GM23338 (cell line): ENCODE measurements around the gene TBC1D19. TPM values are rescaled to one million over a fixed set of nuclear protein-coding genes. Genes with fewer than 3 reads are reported as not detected.

Experiments used
- ATAC-seq: fragments of 200-7000 bp; cut with Tn5 transposase; 3 replicates; pipeline ENCODE4 v1.9.1; 2020
- DNase-seq: peaks from one replicate; pipeline ENCODE4 v3.0.0-alpha.2; 2015; ENCODE audit warnings: low spot score
- H2AFZ ChIP-seq: fragments of 200-600 bp; sonication (generic); 2 replicates; pipeline ENCODE4 v1.8.0; 2016; ENCODE audit warnings: antibody characterized with exemption, mild to moderate bottlenecking, moderate library complexity
- H3F3A ChIP-seq: fragments of 200-600 bp; sonication (generic); replicated peaks from 2 replicates; pipeline ENCODE4 v1.8.0; 2017; ENCODE audit warnings: antibody characterized with exemption, mixed run types, low read depth
- H3K27ac ChIP-seq: fragments of 200-600 bp; sonication (generic); 2 replicates; pipeline ENCODE4 v1.6.1; 2016; ENCODE audit warnings: low read depth
- H3K27me3 ChIP-seq: fragments of 200-600 bp; sonication (generic); 2 replicates; pipeline ENCODE4 v1.8.0; 2016; ENCODE audit warnings: mild to moderate bottlenecking, mixed run types, moderate library complexity; ENCODE audit not compliant: insufficient read depth
- H3K36me3 ChIP-seq: fragments of 200-600 bp; sonication (generic); 2 replicates; pipeline ENCODE4 v1.8.0; 2016; ENCODE audit warnings: mild to moderate bottlenecking; ENCODE audit not compliant: insufficient read depth
- H3K4me1 ChIP-seq: fragments of 200-600 bp; sonication (generic); 2 replicates; pipeline ENCODE4 v1.8.0; 2016; ENCODE audit warnings: mild to moderate bottlenecking, moderate library complexity; ENCODE audit not compliant: insufficient read depth
- H3K4me2 ChIP-seq: fragments of 200-600 bp; sonication (generic); 2 replicates; pipeline ENCODE4 v1.7.1; 2017; ENCODE audit warnings: mixed run types
- H3K4me3 ChIP-seq: fragments of 200-600 bp; sonication (generic); 2 replicates; pipeline ENCODE4 v1.6.1; 2016; ENCODE audit warnings: mixed run types
- H3K79me2 ChIP-seq: fragments of 200-600 bp; sonication (generic); replicated peaks from 2 replicates; pipeline ENCODE4 v1.8.0; 2017; ENCODE audit warnings: mild to moderate bottlenecking; ENCODE audit not compliant: insufficient read depth
- H3K9me2 ChIP-seq: fragments of 200-600 bp; sonication (generic); 2 replicates; pipeline ENCODE4 v1.8.0; 2017; ENCODE audit not compliant: insufficient read depth
- H4K20me1 ChIP-seq: fragments of 200-600 bp; sonication (generic); replicated peaks from 2 replicates; pipeline ENCODE4 v1.8.0; 2017; ENCODE audit warnings: mild to moderate bottlenecking; ENCODE audit not compliant: insufficient read depth
- H3K27ac Mint-ChIP-seq: 2 replicates; pipeline ENCODE4 v1.8.0; 2020; ENCODE audit warnings: inconsistent platforms, mild to moderate bottlenecking, moderate library complexity, mixed read lengths
- H3K27me3 Mint-ChIP-seq: 3 replicates; pipeline ENCODE4 v1.8.0; 2022; ENCODE audit warnings: low read depth, mild to moderate bottlenecking, moderate library complexity, mixed read lengths, inconsistent platforms; ENCODE audit not compliant: insufficient read depth, poor library complexity
- H3K36me3 Mint-ChIP-seq: 3 replicates; pipeline ENCODE4 v1.8.0; 2021; ENCODE audit warnings: low read depth, mild to moderate bottlenecking, inconsistent platforms, moderate library complexity, mixed read lengths
- H3K4me1 Mint-ChIP-seq: 3 replicates; pipeline ENCODE4 v1.8.0; 2020; ENCODE audit warnings: mild to moderate bottlenecking, inconsistent platforms, mixed read lengths
- H3K4me3 Mint-ChIP-seq: 3 replicates; pipeline ENCODE4 v1.8.0; 2021; ENCODE audit warnings: moderate library complexity, mild to moderate bottlenecking, inconsistent platforms, mixed read lengths
- H3K9me3 Mint-ChIP-seq: 3 replicates; pipeline ENCODE4 v1.8.0; 2020; ENCODE audit warnings: moderate library complexity, mild to moderate bottlenecking, inconsistent platforms, mixed read lengths
- CREB1 ChIP-seq: fragments of 250-450 bp; sonication (Bioruptor Pico); IDR thresholded peaks from 2 replicates; pipeline ENCODE4 v1.5.0; 2020; ENCODE audit warnings: low read depth, mild to moderate bottlenecking, moderate library complexity
- EZH2 ChIP-seq: fragments of 200-600 bp; sonication (generic); IDR thresholded peaks from one replicate; pipeline ENCODE4 v1.8.0; 2017; ENCODE audit warnings: antibody characterized with exemption, mild to moderate bottlenecking, low read depth; ENCODE audit not compliant: unreplicated experiment
- EZH2phosphoT487 ChIP-seq: fragments of 200-600 bp; sonication (generic); IDR thresholded peaks from one replicate; pipeline ENCODE4 v1.8.1; 2018; ENCODE audit warnings: antibody characterized with exemption; ENCODE audit not compliant: unreplicated experiment
- JUNB ChIP-seq: IDR thresholded peaks from one replicate; pipeline ENCODE4 v1.6.1; 2016; ENCODE audit warnings: antibody characterized with exemption; ENCODE audit not compliant: unreplicated experiment
- NANOG ChIP-seq: IDR thresholded peaks from 2 replicates; pipeline ENCODE4 v1.6.1; 2016; ENCODE audit warnings: antibody characterized with exemption, borderline replicate concordance
- POLR2AphosphoS5 ChIP-seq: IDR thresholded peaks from 2 replicates; pipeline ENCODE4 v1.6.1; 2016; ENCODE audit warnings: antibody characterized with exemption, low read depth
- STAT1 ChIP-seq: IDR thresholded peaks from one replicate; pipeline ENCODE4 v1.6.1; 2016; ENCODE audit warnings: antibody characterized with exemption; ENCODE audit not compliant: unreplicated experiment
- ZNF114 ChIP-seq: fragments of 250-450 bp; sonication (Bioruptor Pico); IDR thresholded peaks from 2 replicates; pipeline ENCODE4 v1.5.0; 2020; ENCODE audit warnings: mild to moderate bottlenecking, moderate library complexity
- ZNF331 ChIP-seq: fragments of 250-450 bp; sonication (Bioruptor Pico); IDR thresholded peaks from 2 replicates; pipeline ENCODE4 v1.5.0; 2020; ENCODE audit warnings: low read depth, mild to moderate bottlenecking, moderate library complexity
- polyA plus RNA-seq: library from polyadenylated mRNA; unstranded; fragments of >200 nt; fragmentation: Nextera tagmentation; extraction: Ambion mirVana; gene quantifications from 2 replicates; pipeline ENCODE4 v1.2.1, GENCODE V29; 2016
- total RNA-seq: library from RNA; depleted of rRNA; stranded (reverse); fragments of >200 nt; shearing (Covaris generic); gene quantifications from 2 replicates; pipeline ENCODE4 v1.2.3, GENCODE V29; 2014
- TF ChIP-seq, protein P1 (sequence below), 2 experiments: fragments of 200-600 bp in 1 of 2; sonication (generic) in 1 of 2; conservative IDR thresholded peaks; 2 replicates each; pipeline versions ENCODE4 v1.5.1 to v1.6.1; 2016 to 2017; ENCODE audit warnings: antibody characterized with exemption in 2 of 2, low read depth in 2 of 2, mild to moderate bottlenecking in 2 of 2, moderate library complexity in 1 of 2
- TF ChIP-seq, protein P2 (sequence below): fragments of 250-450 bp; sonication (Bioruptor Pico); IDR thresholded peaks from 2 replicates; pipeline ENCODE4 v1.5.0; 2020; ENCODE audit warnings: mild to moderate bottlenecking, moderate library complexity
- TF ChIP-seq, protein P3 (sequence below): IDR thresholded peaks from 2 replicates; pipeline ENCODE4 v1.6.1; 2016; ENCODE audit warnings: antibody characterized with exemption
- TF ChIP-seq, protein P4 (sequence below): IDR thresholded peaks from one replicate; pipeline ENCODE4 v1.6.1; 2018; ENCODE audit warnings: antibody characterized with exemption; ENCODE audit not compliant: unreplicated experiment

TBC1D19 gene
- total and polyA plus RNA-seq, 2 experiments from 2014 or later = 1.9 to 4.3 TPM

DNA sequence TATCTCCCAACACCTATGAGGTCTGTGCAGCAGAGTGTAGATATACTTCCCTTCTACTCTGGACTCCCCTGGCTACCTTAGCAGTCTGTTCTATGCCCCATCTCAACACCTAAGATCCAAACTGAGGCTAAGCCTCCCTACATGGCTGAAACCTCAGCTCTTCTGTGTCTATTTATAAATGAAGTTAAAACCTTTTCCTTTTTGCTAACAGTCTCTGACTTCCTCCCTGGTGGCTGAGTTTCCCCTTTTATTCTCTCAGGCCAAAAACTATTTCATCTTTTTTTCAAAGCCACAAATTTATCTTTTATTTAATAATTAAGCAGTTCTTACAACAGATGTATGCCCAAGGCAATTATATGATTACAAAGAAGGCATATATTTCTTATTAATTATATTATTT lies 164.9 kb downstream of the TBC1D19 start:
- no peak overlapping the region for H3K4me3 Mint-ChIP-seq
- H3K9me2 ChIP-seq = no peaks in the 10 kb centered on the region

More for the DNA sequence above, 164.9 kb downstream of the TBC1D19 start:
- no peak overlapping the region for H3K4me3 ChIP-seq
- no peaks in the 10 kb centered on the region for H3K36me3 Mint-ChIP-seq
- H3K4me2 ChIP-seq = no peak overlapping the region
- no peaks in the 10 kb centered on the region for H3K36me3 ChIP-seq
- no peak overlapping the region for H3K27ac ChIP-seq
- no peaks in the 10 kb centered on the region for H3K27me3 ChIP-seq
- DNase-seq (no peak), ATAC-seq (no peak)
- H4K20me1 ChIP-seq = no peaks in the 10 kb centered on the region
- H3K79me2 ChIP-seq = no peaks in the 10 kb centered on the region
- TF ChIP-seq NANOG (no peak), ZNF114 (no peak), CREB1 (CRISPR knock-in tag) (no peak), JUNB (no peak), EZH2phosphoT487 (no peak), STAT1 (no peak), ZNF331 (CRISPR knock-in tag) (no peak), POLR2AphosphoS5 (no peak), EZH2 (no peak)
- TF ChIP-seq, protein P1, sequence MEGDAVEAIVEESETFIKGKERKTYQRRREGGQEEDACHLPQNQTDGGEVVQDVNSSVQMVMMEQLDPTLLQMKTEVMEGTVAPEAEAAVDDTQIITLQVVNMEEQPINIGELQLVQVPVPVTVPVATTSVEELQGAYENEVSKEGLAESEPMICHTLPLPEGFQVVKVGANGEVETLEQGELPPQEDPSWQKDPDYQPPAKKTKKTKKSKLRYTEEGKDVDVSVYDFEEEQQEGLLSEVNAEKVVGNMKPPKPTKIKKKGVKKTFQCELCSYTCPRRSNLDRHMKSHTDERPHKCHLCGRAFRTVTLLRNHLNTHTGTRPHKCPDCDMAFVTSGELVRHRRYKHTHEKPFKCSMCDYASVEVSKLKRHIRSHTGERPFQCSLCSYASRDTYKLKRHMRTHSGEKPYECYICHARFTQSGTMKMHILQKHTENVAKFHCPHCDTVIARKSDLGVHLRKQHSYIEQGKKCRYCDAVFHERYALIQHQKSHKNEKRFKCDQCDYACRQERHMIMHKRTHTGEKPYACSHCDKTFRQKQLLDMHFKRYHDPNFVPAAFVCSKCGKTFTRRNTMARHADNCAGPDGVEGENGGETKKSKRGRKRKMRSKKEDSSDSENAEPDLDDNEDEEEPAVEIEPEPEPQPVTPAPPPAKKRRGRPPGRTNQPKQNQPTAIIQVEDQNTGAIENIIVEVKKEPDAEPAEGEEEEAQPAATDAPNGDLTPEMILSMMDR (conservative IDR thresholded peaks at IDR 0.05; ENCODE audit: low read depth in 2 of 2) = no peak
- TF ChIP-seq, protein P2, sequence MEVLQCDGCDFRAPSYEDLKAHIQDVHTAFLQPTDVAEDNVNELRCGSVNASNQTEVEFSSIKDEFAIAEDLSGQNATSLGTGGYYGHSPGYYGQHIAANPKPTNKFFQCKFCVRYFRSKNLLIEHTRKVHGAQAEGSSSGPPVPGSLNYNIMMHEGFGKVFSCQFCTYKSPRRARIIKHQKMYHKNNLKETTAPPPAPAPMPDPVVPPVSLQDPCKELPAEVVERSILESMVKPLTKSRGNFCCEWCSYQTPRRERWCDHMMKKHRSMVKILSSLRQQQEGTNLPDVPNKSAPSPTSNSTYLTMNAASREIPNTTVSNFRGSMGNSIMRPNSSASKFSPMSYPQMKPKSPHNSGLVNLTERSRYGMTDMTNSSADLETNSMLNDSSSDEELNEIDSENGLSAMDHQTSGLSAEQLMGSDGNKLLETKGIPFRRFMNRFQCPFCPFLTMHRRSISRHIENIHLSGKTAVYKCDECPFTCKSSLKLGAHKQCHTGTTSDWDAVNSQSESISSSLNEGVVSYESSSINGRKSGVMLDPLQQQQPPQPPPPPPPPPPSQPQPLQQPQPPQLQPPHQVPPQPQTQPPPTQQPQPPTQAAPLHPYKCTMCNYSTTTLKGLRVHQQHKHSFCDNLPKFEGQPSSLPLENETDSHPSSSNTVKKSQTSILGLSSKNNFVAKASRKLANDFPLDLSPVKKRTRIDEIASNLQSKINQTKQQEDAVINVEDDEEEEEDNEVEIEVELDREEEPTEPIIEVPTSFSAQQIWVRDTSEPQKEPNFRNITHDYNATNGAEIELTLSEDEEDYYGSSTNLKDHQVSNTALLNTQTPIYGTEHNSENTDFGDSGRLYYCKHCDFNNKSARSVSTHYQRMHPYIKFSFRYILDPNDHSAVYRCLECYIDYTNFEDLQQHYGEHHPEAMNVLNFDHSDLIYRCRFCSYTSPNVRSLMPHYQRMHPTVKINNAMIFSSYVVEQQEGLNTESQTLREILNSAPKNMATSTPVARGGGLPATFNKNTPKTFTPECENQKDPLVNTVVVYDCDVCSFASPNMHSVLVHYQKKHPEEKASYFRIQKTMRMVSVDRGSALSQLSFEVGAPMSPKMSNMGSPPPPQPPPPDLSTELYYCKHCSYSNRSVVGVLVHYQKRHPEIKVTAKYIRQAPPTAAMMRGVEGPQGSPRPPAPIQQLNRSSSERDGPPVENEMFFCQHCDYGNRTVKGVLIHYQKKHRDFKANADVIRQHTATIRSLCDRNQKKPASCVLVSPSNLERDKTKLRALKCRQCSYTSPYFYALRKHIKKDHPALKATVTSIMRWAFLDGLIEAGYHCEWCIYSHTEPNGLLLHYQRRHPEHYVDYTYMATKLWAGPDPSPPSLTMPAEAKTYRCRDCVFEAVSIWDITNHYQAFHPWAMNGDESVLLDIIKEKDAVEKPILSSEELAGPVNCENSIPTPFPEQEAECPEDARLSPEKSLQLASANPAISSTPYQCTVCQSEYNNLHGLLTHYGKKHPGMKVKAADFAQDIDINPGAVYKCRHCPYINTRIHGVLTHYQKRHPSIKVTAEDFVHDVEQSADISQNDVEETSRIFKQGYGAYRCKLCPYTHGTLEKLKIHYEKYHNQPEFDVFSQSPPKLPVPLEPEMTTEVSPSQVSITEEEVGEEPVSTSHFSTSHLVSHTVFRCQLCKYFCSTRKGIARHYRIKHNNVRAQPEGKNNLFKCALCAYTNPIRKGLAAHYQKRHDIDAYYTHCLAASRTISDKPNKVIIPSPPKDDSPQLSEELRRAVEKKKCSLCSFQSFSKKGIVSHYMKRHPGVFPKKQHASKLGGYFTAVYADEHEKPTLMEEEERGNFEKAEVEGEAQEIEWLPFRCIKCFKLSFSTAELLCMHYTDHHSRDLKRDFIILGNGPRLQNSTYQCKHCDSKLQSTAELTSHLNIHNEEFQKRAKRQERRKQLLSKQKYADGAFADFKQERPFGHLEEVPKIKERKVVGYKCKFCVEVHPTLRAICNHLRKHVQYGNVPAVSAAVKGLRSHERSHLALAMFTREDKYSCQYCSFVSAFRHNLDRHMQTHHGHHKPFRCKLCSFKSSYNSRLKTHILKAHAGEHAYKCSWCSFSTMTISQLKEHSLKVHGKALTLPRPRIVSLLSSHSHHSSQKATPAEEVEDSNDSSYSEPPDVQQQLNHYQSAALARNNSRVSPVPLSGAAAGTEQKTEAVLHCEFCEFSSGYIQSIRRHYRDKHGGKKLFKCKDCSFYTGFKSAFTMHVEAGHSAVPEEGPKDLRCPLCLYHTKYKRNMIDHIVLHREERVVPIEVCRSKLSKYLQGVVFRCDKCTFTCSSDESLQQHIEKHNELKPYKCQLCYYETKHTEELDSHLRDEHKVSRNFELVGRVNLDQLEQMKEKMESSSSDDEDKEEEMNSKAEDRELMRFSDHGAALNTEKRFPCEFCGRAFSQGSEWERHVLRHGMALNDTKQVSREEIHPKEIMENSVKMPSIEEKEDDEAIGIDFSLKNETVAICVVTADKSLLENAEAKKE (CRISPR knock-in tag) = no peak
- TF ChIP-seq, protein P3, sequence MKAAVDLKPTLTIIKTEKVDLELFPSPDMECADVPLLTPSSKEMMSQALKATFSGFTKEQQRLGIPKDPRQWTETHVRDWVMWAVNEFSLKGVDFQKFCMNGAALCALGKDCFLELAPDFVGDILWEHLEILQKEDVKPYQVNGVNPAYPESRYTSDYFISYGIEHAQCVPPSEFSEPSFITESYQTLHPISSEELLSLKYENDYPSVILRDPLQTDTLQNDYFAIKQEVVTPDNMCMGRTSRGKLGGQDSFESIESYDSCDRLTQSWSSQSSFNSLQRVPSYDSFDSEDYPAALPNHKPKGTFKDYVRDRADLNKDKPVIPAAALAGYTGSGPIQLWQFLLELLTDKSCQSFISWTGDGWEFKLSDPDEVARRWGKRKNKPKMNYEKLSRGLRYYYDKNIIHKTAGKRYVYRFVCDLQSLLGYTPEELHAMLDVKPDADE = no peak
- TF ChIP-seq, protein P4, sequence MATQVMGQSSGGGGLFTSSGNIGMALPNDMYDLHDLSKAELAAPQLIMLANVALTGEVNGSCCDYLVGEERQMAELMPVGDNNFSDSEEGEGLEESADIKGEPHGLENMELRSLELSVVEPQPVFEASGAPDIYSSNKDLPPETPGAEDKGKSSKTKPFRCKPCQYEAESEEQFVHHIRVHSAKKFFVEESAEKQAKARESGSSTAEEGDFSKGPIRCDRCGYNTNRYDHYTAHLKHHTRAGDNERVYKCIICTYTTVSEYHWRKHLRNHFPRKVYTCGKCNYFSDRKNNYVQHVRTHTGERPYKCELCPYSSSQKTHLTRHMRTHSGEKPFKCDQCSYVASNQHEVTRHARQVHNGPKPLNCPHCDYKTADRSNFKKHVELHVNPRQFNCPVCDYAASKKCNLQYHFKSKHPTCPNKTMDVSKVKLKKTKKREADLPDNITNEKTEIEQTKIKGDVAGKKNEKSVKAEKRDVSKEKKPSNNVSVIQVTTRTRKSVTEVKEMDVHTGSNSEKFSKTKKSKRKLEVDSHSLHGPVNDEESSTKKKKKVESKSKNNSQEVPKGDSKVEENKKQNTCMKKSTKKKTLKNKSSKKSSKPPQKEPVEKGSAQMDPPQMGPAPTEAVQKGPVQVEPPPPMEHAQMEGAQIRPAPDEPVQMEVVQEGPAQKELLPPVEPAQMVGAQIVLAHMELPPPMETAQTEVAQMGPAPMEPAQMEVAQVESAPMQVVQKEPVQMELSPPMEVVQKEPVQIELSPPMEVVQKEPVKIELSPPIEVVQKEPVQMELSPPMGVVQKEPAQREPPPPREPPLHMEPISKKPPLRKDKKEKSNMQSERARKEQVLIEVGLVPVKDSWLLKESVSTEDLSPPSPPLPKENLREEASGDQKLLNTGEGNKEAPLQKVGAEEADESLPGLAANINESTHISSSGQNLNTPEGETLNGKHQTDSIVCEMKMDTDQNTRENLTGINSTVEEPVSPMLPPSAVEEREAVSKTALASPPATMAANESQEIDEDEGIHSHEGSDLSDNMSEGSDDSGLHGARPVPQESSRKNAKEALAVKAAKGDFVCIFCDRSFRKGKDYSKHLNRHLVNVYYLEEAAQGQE = no peak
- no peaks in the 10 kb centered on the region for H3K9me3 Mint-ChIP-seq
- H3K4me1 ChIP-seq = no peaks in the 10 kb centered on the region
- no peak overlapping the region for H3K27ac Mint-ChIP-seq
- no peaks in the 10 kb centered on the region for H3F3A ChIP-seq
- H3K4me1 Mint-ChIP-seq = no peaks in the 10 kb centered on the region
- H2AFZ ChIP-seq = no peak overlapping the region
- peaks cover 1% of the 10 kb centered on the region for H3K27me3 Mint-ChIP-seq
